Liver (tissue), 3 donors: ENCODE measurements around the gene MUL1.

ENCODE experiments used
- ATF3 ChIP-seq: IDR thresholded peaks from 2 replicates; pipeline ENCODE4 v1.6.1; 2016; ENCODE audit warnings: antibody characterized with exemption
- CTCF ChIP-seq: fragments of 150-350 bp; IDR thresholded peaks from 2 replicates; pipeline ENCODE4 v1.5.1; 2017; ENCODE audit warnings: improper control_type of control experiment, low read depth, low read length; ENCODE audit not compliant: missing input control
- EGR1 ChIP-seq, 2 donors: IDR thresholded peaks; 2 replicates each; pipeline ENCODE4 v1.6.1; 2016 to 2018; ENCODE audit warnings: antibody characterized with exemption in 2 of 2, low read depth in 2 of 2
- FOXA1 ChIP-seq: IDR thresholded peaks from 2 replicates; pipeline ENCODE4 v1.6.1; 2016; ENCODE audit warnings: antibody characterized with exemption
- GABPA ChIP-seq, 2 donors: IDR thresholded peaks in 1 of 2; conservative IDR thresholded peaks in 1 of 2; 2 replicates each; pipeline ENCODE4 v1.6.1; 2016; ENCODE audit warnings: antibody characterized with exemption in 2 of 2, mild to moderate bottlenecking in 1 of 2, moderate library complexity in 1 of 2
- HNF4A ChIP-seq, 2 donors: conservative IDR thresholded peaks; 2 replicates each; pipeline ENCODE4 v1.6.1; 2016; ENCODE audit warnings: antibody characterized with exemption in 2 of 2, mild to moderate bottlenecking in 2 of 2
- HNF4G ChIP-seq: IDR thresholded peaks from 2 replicates; pipeline ENCODE4 v1.6.1; 2016; ENCODE audit warnings: antibody characterized with exemption
- MAX ChIP-seq: IDR thresholded peaks from 2 replicates; pipeline ENCODE4 v1.6.1; 2016; ENCODE audit warnings: antibody characterized with exemption
- RAD21 ChIP-seq, 2 donors: IDR thresholded peaks; 2 replicates each; pipeline ENCODE4 v1.6.1; 2016; ENCODE audit warnings: antibody characterized with exemption in 2 of 2, mild to moderate bottlenecking in 2 of 2
- REST ChIP-seq: IDR thresholded peaks from 2 replicates; pipeline ENCODE4 v1.6.1; 2016; ENCODE audit warnings: antibody characterized with exemption, mild to moderate bottlenecking
- RXRA ChIP-seq, 2 donors: IDR thresholded peaks; 2 replicates each; pipeline ENCODE4 v1.6.1; 2017 to 2018; ENCODE audit warnings: antibody characterized with exemption in 2 of 2, mild to moderate bottlenecking in 1 of 2
- SP1 ChIP-seq: IDR thresholded peaks from 2 replicates; pipeline ENCODE4 v1.6.1; 2018; ENCODE audit warnings: antibody characterized with exemption, mild to moderate bottlenecking
- TAF1 ChIP-seq: conservative IDR thresholded peaks from 2 replicates; pipeline ENCODE4 v1.6.1; 2016; ENCODE audit warnings: antibody characterized with exemption, mild to moderate bottlenecking
- YY1 ChIP-seq: IDR thresholded peaks from 2 replicates; pipeline ENCODE4 v1.6.1; 2016; ENCODE audit warnings: antibody characterized with exemption, mild to moderate bottlenecking
- donor health status: healthy.
- donor health status: healthy.

- TF ChIP-seq CTCF (no peak), EGR1 (IDR thresholded peaks at IDR 0.05; ENCODE audit: low read depth in 2 of 2) (no peak), RXRA (IDR thresholded peaks at IDR 0.05) (no peak), SP1 (no peak), HNF4G (no peak), ATF3 (no peak), TAF1 (no peak), YY1 (no peak), REST (no peak), RAD21 (IDR thresholded peaks at IDR 0.05) (no peak), GABPA (IDR thresholded peaks at IDR 0.05 in 1 of 2, conservative IDR thresholded peaks at IDR 0.05 in 1 of 2) (no peak), FOXA1 (no peak), MAX (no peak), HNF4A (conservative IDR thresholded peaks at IDR 0.05) (no peak)
Measured at GRCh38 chr1:20530901-20531300, 22.9 kb upstream of the MUL1 start.
